Measurements from ENCODE around the gene TNFRSF1A.

GRCh38 chr12:6292606-6293005, 49.3 kb downstream of the TNFRSF1A start:
- no peak for TF ChIP-seq CTCF (IDR thresholded peaks at IDR 0.05)
- no peak for TF ChIP-seq POLR2A (IDR thresholded peaks at IDR 0.05)
